SK-N-SH treated with all-trans-retinoic acid at 6 μM for 48 hours (cell line): Measurements from ENCODE around the gene FARP1.
A peak's percentile ranks its signal among the peaks of the same experiment; 100 is the strongest.

Source experiments
- ATAC-seq: fragments of 200-7000 bp; cut with Tn5 transposase; 3 replicates; pipeline ENCODE4 v1.9.1; 2020; ENCODE audit warnings: mild to moderate bottlenecking, moderate library complexity
- BACH2 ChIP-seq: fragments of 250-450 bp; sonication (Bioruptor Pico); IDR thresholded peaks from 2 replicates; pipeline ENCODE4 v1.9.0; 2021; ENCODE audit warnings: mild to moderate bottlenecking, borderline replicate concordance
- CREB5 ChIP-seq: fragments of 250-450 bp; sonication (Bioruptor Pico); IDR thresholded peaks from 2 replicates; pipeline ENCODE4 v1.5.1; 2020; ENCODE audit warnings: low read depth, mild to moderate bottlenecking, moderate library complexity
- CSRNP3 ChIP-seq: fragments of 250-450 bp; sonication (Bioruptor Pico); IDR thresholded peaks from 2 replicates; pipeline ENCODE4 v1.5.1; 2021; ENCODE audit warnings: mild to moderate bottlenecking, moderate library complexity
- ESRRG ChIP-seq: fragments of 250-450 bp; sonication (Bioruptor Pico); IDR thresholded peaks from 2 replicates; pipeline ENCODE4 v1.6.1; 2021; ENCODE audit warnings: mild to moderate bottlenecking
- GLIS3 ChIP-seq: fragments of 250-450 bp; sonication (Bioruptor Pico); IDR thresholded peaks from 2 replicates; pipeline ENCODE4 v1.5.0; 2020; ENCODE audit warnings: mild to moderate bottlenecking, moderate library complexity
- ISL1 ChIP-seq: fragments of 250-450 bp; sonication (Bioruptor Pico); IDR thresholded peaks from 2 replicates; pipeline ENCODE4 v2.1.2; 2022; ENCODE audit warnings: mild to moderate bottlenecking, moderate library complexity
- POU6F1 ChIP-seq: fragments of 250-450 bp; sonication (Bioruptor Pico); IDR thresholded peaks from 2 replicates; pipeline ENCODE4 v1.8.0; 2021; ENCODE audit warnings: low read depth, mild to moderate bottlenecking, moderate library complexity, borderline replicate concordance
- PPARA ChIP-seq: fragments of 250-450 bp; sonication (Bioruptor Pico); IDR thresholded peaks from 2 replicates; pipeline ENCODE4 v1.5.0; 2020; ENCODE audit warnings: mild to moderate bottlenecking, borderline replicate concordance
- RARB ChIP-seq: fragments of 250-450 bp; sonication (Bioruptor Pico); IDR thresholded peaks from 2 replicates; pipeline ENCODE4 v1.8.0; 2021; ENCODE audit warnings: mild to moderate bottlenecking, moderate library complexity
- SNAI2 ChIP-seq: fragments of 250-450 bp; sonication (Bioruptor Pico); IDR thresholded peaks from 2 replicates; pipeline ENCODE4 v1.5.0; 2020; ENCODE audit warnings: mild to moderate bottlenecking, moderate library complexity
- TOX ChIP-seq: fragments of 250-450 bp; sonication (Bioruptor Pico); IDR thresholded peaks from 2 replicates; pipeline ENCODE4 v1.8.0; 2021; ENCODE audit warnings: mild to moderate bottlenecking, moderate library complexity, borderline replicate concordance
- TSHZ2 ChIP-seq: fragments of 250-450 bp; sonication (Bioruptor Pico); IDR thresholded peaks from 2 replicates; pipeline ENCODE4 v1.5.0; 2020; ENCODE audit warnings: mild to moderate bottlenecking, moderate library complexity
- ZC3H10 ChIP-seq: fragments of 250-450 bp; sonication (Bioruptor Pico); IDR thresholded peaks from 2 replicates; pipeline ENCODE4 v1.5.1; 2021; ENCODE audit warnings: mild to moderate bottlenecking, moderate library complexity
- ZFP3 ChIP-seq: fragments of 250-450 bp; sonication (Bioruptor Pico); IDR thresholded peaks from 2 replicates; pipeline ENCODE4 v1.5.0; 2020; ENCODE audit warnings: mild to moderate bottlenecking, moderate library complexity
- ZFP30 ChIP-seq: fragments of 450-650 bp; formaldehyde crosslinking; IDR thresholded peaks from 2 replicates; pipeline ENCODE4 v1.5.0; 2022; ENCODE audit warnings: mild to moderate bottlenecking, moderate library complexity
- ZNF565 ChIP-seq: fragments of 450-650 bp; formaldehyde crosslinking; conservative IDR thresholded peaks from 2 replicates; pipeline ENCODE4 v1.5.0; 2020; ENCODE audit warnings: low read depth, mild to moderate bottlenecking, moderate library complexity
- ZNF70 ChIP-seq: fragments of 450-650 bp; formaldehyde crosslinking; IDR thresholded peaks from 2 replicates; pipeline ENCODE4 v1.5.0; 2020; ENCODE audit warnings: mild to moderate bottlenecking, moderate library complexity
- ZNF8 ChIP-seq: fragments of 450-650 bp; formaldehyde crosslinking; IDR thresholded peaks from 2 replicates; pipeline ENCODE4 v1.5.0; 2020; ENCODE audit warnings: mild to moderate bottlenecking, moderate library complexity

FARP1 gene

GRCh38 chr13:98487522-98487921 lies 344.6 kb downstream of the FARP1 start:
- TF ChIP-seq ISL1 (CRISPR knock-in tag) (no peak), ZFP30 (no peak), RARB (CRISPR knock-in tag) (no peak), PPARA (CRISPR knock-in tag) (no peak), CREB5 (no peak)
- no peak for ATAC-seq

GRCh38 chr13:98488736-98489135 lies 345.8 kb downstream of the FARP1 start:
- TF ChIP-seq BACH2 (CRISPR knock-in tag) = no peak
- no peak for TF ChIP-seq TSHZ2 (CRISPR knock-in tag)
- TF ChIP-seq GLIS3 (CRISPR knock-in tag) = no peak
- no peak for TF ChIP-seq ISL1 (CRISPR knock-in tag)
- TF ChIP-seq ZC3H10 (CRISPR knock-in tag) = no peak
- TF ChIP-seq ESRRG = no peak
- TF ChIP-seq CSRNP3 = no peak
- no peak for TF ChIP-seq ZNF70 (CRISPR knock-in tag)
- TF ChIP-seq TOX (CRISPR knock-in tag) = no peak
- TF ChIP-seq RARB (CRISPR knock-in tag) = no peak
- TF ChIP-seq ZNF565 = no peak
- TF ChIP-seq SNAI2 (CRISPR knock-in tag) = no peak
- TF ChIP-seq ZFP3 (CRISPR knock-in tag) = no peak
- TF ChIP-seq, all 23 proteins: peak for 0
- no peak for ATAC-seq

- TF ChIP-seq TOX (CRISPR knock-in tag) (no peak), ZNF8 (CRISPR knock-in tag) (no peak), POU6F1 (CRISPR knock-in tag) (no peak)
- ATAC-seq = no peak
Observed at GRCh38 chr13:98489446-98490194, 346.7 kb downstream of the FARP1 start.

- no peak for TF ChIP-seq TSHZ2 (CRISPR knock-in tag)
- peak; percentile 40; the same call in 1 of the 2 replicates for TF ChIP-seq ZFP3 (CRISPR knock-in tag)
- no peak for ATAC-seq
Observed at GRCh38 chr13:98490195-98490836, 347.4 kb downstream of the FARP1 start.
